ENCODE measurements around the gene EVA1A. TPM values are rescaled to one million over a fixed set of nuclear protein-coding genes. Genes with fewer than 3 reads are reported as not detected.

Gene EVA1A
- total RNA-seq, 1 donor from 2014 or later = 2.3 TPM

- DNase-seq (ENCODE audit: low spot score) = no peak
Measured at GRCh38 chr2:75563591-75563990, 2.9 kb upstream of the EVA1A start.

- DNase-seq (ENCODE audit: low spot score) = no peak
Measured at GRCh38 chr2:75562513-75562864, 1.8 kb upstream of the EVA1A start.

- DNase-seq (ENCODE audit: low spot score) = no peak
Measured at GRCh38 chr2:75561566-75562512, 1.1 kb upstream of the EVA1A start.

- DNase-seq (ENCODE audit: low spot score) = no peak
Measured at GRCh38 chr2:75560022-75560767, 544 bp downstream of the EVA1A start.

- no peak for DNase-seq (ENCODE audit: low spot score)
Measured at GRCh38 chr2:75559680-75560021, 1.1 kb downstream of the EVA1A start.

- DNase-seq (ENCODE audit: low spot score) = no peak
Measured at GRCh38 chr2:75558786-75559679, 1.7 kb downstream of the EVA1A start.

- DNase-seq (ENCODE audit: low spot score) = no peak
Measured at GRCh38 chr2:75558136-75558535, 2.6 kb downstream of the EVA1A start.

- DNase-seq (ENCODE audit: low spot score) = no peak
Measured at GRCh38 chr2:75557474-75558133, 3.1 kb downstream of the EVA1A start.

GRCh38 chr2:75556679-75557366 is 3.9 kb downstream of the EVA1A start:
- no peak for DNase-seq (ENCODE audit: low spot score)

- DNase-seq (ENCODE audit: low spot score) = no peak
Measured at GRCh38 chr2:75555701-75556100, 5.0 kb downstream of the EVA1A start.

GRCh38 chr2:75553935-75554531 is 6.7 kb downstream of the EVA1A start:
- DNase-seq (ENCODE audit: low spot score) = no peak

- no peak for DNase-seq (ENCODE audit: low spot score)
Measured at GRCh38 chr2:75552222-75552621, 8.5 kb downstream of the EVA1A start.

GRCh38 chr2:75551434-75551833 is 9.3 kb downstream of the EVA1A start:
- DNase-seq (ENCODE audit: low spot score) = no peak

- DNase-seq (ENCODE audit: low spot score) = no peak
Measured at GRCh38 chr2:75549401-75550253, 11.1 kb downstream of the EVA1A start.

- DNase-seq (ENCODE audit: low spot score) = no peak
Measured at GRCh38 chr2:75548036-75548573, 12.6 kb downstream of the EVA1A start.

GRCh38 chr2:75547345-75548035 is 13.2 kb downstream of the EVA1A start:
- DNase-seq (ENCODE audit: low spot score) = no peak

GRCh38 chr2:75545922-75546321 is 14.8 kb downstream of the EVA1A start:
- no peak for DNase-seq (ENCODE audit: low spot score)

- no peak for DNase-seq (ENCODE audit: low spot score)
Measured at GRCh38 chr2:75545387-75545786, 15.4 kb downstream of the EVA1A start.

- DNase-seq (ENCODE audit: low spot score) = no peak
Measured at GRCh38 chr2:75543446-75543845, 17.3 kb downstream of the EVA1A start.
